Glutamatergic neuron (in vitro differentiated cells): ENCODE data around the gene MAGI1. TPM values are rescaled to one million over a fixed set of nuclear protein-coding genes. Genes with fewer than 3 reads are reported as not detected.

Experiments used
- DNase-seq: peaks from one replicate; pipeline ENCODE4 v3.0.0; 2022
- H3K27ac Mint-ChIP-seq: one replicate; pipeline ENCODE4 v1.8.0; 2020; ENCODE audit warnings: mild to moderate bottlenecking, mixed read lengths, inconsistent platforms; ENCODE audit not compliant: unreplicated experiment
- H3K27me3 Mint-ChIP-seq: one replicate; pipeline ENCODE4 v1.8.0; 2020; ENCODE audit warnings: mild to moderate bottlenecking, moderate library complexity, mixed read lengths, inconsistent platforms; ENCODE audit not compliant: unreplicated experiment
- H3K36me3 Mint-ChIP-seq: one replicate; pipeline ENCODE4 v1.8.0; 2020; ENCODE audit warnings: mild to moderate bottlenecking, mixed read lengths, inconsistent platforms; ENCODE audit not compliant: unreplicated experiment
- H3K4me1 Mint-ChIP-seq: one replicate; pipeline ENCODE4 v1.8.0; 2020; ENCODE audit warnings: mild to moderate bottlenecking, low read depth, mixed read lengths, inconsistent platforms; ENCODE audit not compliant: unreplicated experiment
- H3K4me3 Mint-ChIP-seq: one replicate; pipeline ENCODE4 v1.8.0; 2020; ENCODE audit warnings: mild to moderate bottlenecking, mixed read lengths, inconsistent platforms; ENCODE audit not compliant: unreplicated experiment
- H3K9me3 Mint-ChIP-seq: one replicate; pipeline ENCODE4 v1.8.0; 2020; ENCODE audit warnings: mild to moderate bottlenecking, moderate library complexity, mixed read lengths, inconsistent platforms; ENCODE audit not compliant: unreplicated experiment
- CTCF ChIP-seq: fragments of 200-600 bp; sonication (generic); IDR thresholded peaks from one replicate; pipeline ENCODE4 v1.5.0; 2021; ENCODE audit not compliant: partially characterized antibody, unreplicated experiment
- total RNA-seq: library from RNA; stranded (reverse); fragmentation: NEBNext Ultra II Directional; extraction: Animal tissue kit (Norgen Biotek cat#: 25700); gene quantifications from one replicate; pipeline ENCODE4 v1.2.1, GENCODE V29; 2021; ENCODE audit not compliant: unreplicated experiment

The MAGI1 gene
- total RNA-seq, 1 donor from 2014 or later: 46.5 TPM

GRCh38 chr3:65665915-65666314, 372.8 kb downstream of the MAGI1 start:
- Mint-ChIP-seq H3K27ac (no peak overlapping the region), H3K4me1 (no peaks in the 10 kb centered on the region), H3K4me3 (no peak overlapping the region), H3K9me3 (no peaks in the 10 kb centered on the region), H3K36me3 (no peaks in the 10 kb centered on the region), H3K27me3 (no peaks in the 10 kb centered on the region)
- TF ChIP-seq CTCF: no peak
- DNase-seq: no peak

- H3K9me3 Mint-ChIP-seq: no peaks in the 10 kb centered on the region
- no peaks in the 10 kb centered on the region for H3K27me3 Mint-ChIP-seq
- no peak for TF ChIP-seq CTCF
- DNase-seq: no peak
- no peaks in the 10 kb centered on the region for H3K36me3 Mint-ChIP-seq
- H3K4me1 Mint-ChIP-seq: no peaks in the 10 kb centered on the region
- no peak overlapping the region for H3K27ac Mint-ChIP-seq
- no peak overlapping the region for H3K4me3 Mint-ChIP-seq
Observed at GRCh38 chr3:65664931-65665330, 373.8 kb downstream of the MAGI1 start.

GRCh38 chr3:65664446-65664845, 374.3 kb downstream of the MAGI1 start:
- DNase-seq: no peak
- Mint-ChIP-seq H3K4me3 (no peak overlapping the region), H3K36me3 (no peaks in the 10 kb centered on the region), H3K27me3 (no peaks in the 10 kb centered on the region), H3K9me3 (no peaks in the 10 kb centered on the region), H3K27ac (no peak overlapping the region), H3K4me1 (no peaks in the 10 kb centered on the region)
- TF ChIP-seq CTCF: no peak

GRCh38 chr3:65662095-65662494, 376.6 kb downstream of the MAGI1 start:
- H3K9me3 Mint-ChIP-seq: no peaks in the 10 kb centered on the region

More at GRCh38 chr3:65662095-65662494, 376.6 kb downstream of the MAGI1 start:
- no peak for TF ChIP-seq CTCF
- H3K36me3 Mint-ChIP-seq: no peaks in the 10 kb centered on the region
- H3K27ac Mint-ChIP-seq: no peak overlapping the region
- H3K4me1 Mint-ChIP-seq: no peaks in the 10 kb centered on the region
- H3K4me3 Mint-ChIP-seq: no peak overlapping the region
- no peak for DNase-seq
- H3K27me3 Mint-ChIP-seq: no peaks in the 10 kb centered on the region
